HG03066 (cell line): ENCODE results near the gene DAPK2.

Source experiments
- ATAC-seq: cut with Tn5 transposase; IDR thresholded peaks from one replicate; pipeline ENCODE4 v1.9.1; 2021; ENCODE audit warnings: low read depth; ENCODE audit not compliant: unreplicated experiment

The DAPK2 gene

DNA sequence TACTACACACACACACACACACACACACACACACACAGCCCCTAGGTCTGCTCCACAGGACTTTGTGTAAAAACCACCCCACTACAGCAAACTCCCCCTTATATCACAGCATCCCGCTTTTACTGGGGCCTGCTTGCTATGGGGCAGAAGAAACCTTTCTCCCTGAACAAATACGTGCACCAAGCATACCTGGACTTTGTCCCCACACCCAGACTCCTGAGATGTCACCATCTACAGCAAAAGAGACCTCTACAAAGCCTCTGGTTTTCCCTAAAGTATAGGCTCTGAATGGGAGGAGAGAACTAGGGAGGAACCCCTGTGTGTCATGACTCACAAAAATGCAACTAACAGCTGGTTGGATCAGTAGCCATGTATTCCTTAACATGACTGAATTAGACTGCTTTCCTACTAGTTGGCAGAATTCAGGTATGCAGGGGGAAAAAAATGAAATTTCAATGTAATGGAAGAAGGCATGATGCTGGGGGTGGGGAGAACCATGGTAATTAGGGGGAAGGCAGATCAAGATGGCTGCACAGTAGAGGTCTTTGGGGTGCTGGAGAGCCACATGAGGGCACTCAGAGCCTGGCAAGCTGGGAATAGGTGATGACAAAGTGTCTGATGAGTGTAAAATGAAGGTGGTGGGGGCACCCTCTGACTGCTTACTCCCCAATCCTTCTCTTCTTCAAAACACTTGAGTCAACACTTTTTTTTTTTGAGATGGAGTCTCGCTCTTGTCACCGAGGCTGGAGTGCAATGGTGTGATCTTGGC lies 45.9 kb downstream of the DAPK2 start:
- no peak for ATAC-seq

DNA sequence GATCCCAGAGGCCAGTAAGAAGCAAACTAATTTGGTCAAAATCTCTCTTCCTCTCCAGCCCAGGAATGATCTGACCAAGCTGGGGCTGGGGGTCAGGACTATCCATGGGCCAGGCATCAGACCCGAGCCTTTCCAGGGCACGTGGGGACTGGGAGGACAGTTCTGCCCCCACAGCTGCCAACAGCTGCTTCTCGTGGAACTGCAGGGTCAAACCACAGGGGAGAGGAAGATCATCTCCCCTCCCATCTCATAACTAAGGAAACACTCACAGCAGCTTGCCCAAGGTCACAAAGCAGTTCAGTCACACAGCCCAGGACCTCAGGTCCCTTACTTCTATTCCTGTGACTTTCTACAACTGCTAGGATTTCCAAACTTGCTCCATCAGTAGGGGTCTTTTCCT lies 47.1 kb downstream of the DAPK2 start:
- ATAC-seq, result no peak

DNA sequence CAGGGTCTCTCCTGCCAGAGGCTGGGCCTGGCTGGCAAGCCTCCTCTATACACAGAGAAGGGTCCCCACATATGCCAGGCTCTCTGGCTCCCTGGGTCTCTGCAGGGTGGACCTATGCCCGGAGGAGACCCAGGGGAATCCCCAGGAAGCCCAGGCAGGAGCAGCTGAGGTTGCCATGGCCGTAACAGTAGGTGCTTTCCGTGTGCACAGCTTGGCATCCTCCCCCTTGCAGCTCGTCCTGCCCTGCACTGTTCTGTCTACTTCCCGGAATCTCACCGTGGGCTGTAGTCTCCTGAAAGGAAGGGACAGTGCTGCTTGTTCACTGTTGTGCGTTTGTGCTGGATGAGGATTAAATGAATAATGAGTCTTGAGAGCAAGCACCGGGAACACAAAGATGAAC lies 47.8 kb downstream of the DAPK2 start:
- ATAC-seq, result no peak

- ATAC-seq, result no peak
These were observed 48.4 kb downstream of the DAPK2 start for GRCh38 chr15:63997715-63998442.

DNA sequence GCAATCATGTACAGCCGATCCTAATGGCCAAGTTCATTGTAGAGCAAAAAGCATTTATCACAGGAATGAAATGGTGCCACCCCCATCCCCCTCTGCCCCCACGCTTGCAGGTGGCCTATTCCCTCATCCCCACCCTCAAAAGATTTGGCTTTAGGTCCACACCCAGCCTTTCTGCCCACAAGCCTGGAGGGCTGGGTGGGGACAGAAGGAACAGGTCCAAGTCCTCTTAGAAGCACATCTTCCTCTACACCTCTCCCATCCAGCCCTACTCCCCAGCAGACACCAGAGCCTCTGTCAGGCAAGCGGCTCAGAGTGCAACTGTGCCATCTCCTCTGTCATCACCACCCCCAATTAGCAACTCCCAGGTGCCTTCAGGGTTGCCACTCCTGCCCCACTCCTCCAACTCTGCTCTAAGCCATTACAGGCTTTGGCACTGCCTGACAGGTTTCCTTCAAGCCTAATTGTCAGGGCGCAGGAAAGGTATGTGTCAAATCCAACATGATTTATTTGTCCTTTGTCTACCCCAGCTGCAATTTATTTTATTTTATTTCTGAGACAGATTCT lies 49.4 kb downstream of the DAPK2 start:
- no peak for ATAC-seq

DNA sequence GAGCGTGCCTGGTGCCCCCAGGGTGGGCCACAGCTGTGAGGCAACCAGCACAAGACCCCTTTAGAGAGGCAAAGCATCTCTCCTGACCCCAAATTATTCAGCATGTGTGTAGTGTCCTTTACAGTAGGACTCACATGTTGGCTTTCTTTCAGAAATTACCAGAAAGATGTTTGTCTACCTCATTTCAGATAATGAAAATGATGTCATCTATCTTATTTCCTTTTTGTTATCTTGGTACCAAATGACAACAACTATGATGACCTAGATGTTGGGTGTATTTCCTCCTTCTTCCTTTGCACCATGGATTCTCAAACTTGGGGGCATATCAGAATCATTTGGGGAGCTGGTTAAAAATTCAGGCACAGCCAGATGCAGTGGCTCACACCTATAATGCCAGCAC lies 50.5 kb downstream of the DAPK2 start:
- no peak for ATAC-seq

GRCh38 chr15:63994073-63994600 lies 52.1 kb downstream of the DAPK2 start:
- ATAC-seq, result no peak

- no peak for ATAC-seq
These were observed 54.0 kb downstream of the DAPK2 start for GRCh38 chr15:63992300-63992699.

DNA sequence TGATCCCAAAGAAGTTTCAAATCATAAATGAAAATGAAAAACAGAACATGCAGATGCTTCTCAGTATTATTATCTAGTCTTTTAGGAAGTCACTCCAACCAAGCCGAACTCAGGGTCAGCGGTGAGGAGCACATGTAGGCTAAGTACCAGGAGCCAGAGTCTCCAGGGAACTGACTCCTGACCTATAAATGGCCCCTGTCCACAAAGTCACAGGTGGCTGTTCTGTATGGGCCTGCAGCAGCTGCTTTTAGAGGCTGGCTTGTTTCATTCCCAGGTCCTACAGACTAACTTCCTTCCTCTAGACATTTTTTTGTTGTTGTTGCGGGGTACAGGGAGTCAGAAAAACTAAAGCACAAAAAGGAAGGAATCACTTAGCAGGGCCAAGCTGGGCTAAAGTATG lies 54.6 kb downstream of the DAPK2 start:
- no peak for ATAC-seq

- no peak for ATAC-seq
These were observed 55.8 kb downstream of the DAPK2 start for GRCh38 chr15:63990454-63990853.

GRCh38 chr15:63987796-63988378 lies 58.4 kb downstream of the DAPK2 start:
- ATAC-seq, result no peak

GRCh38 chr15:63986751-63987341 lies 59.4 kb downstream of the DAPK2 start:
- peak; percentile 81 for ATAC-seq

DNA sequence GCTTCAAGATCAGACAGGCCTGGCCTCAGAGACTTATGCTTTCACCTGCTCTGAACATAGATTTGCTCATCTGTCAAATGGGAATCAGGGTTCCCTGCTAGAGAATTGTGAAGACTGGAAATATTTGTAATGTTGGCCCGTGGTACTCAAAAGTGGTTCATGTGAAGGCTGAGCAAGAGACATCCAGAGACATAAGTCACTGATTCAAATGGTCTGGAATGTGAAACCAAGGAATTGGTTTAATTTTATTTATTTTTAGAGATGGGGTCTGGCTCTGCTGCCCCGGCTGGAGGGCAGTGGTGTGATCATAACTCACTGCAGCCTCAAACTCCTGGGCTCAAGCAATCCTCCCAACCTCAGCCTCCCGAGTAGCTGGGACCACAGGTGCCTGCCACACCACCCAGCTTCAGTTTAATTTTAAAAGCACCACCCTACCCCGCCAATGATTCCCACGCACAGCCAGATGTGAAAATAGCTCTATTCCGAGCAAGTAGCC lies 60.1 kb downstream of the DAPK2 start:
- peak; percentile 18 for ATAC-seq

GRCh38 chr15:63985221-63986184 lies 60.8 kb downstream of the DAPK2 start:
- no peak for ATAC-seq

GRCh38 chr15:63984331-63984730 lies 62.0 kb downstream of the DAPK2 start:
- no peak for ATAC-seq

- ATAC-seq, result no peak
These were observed 63.1 kb downstream of the DAPK2 start for GRCh38 chr15:63983061-63983711.

DNA sequence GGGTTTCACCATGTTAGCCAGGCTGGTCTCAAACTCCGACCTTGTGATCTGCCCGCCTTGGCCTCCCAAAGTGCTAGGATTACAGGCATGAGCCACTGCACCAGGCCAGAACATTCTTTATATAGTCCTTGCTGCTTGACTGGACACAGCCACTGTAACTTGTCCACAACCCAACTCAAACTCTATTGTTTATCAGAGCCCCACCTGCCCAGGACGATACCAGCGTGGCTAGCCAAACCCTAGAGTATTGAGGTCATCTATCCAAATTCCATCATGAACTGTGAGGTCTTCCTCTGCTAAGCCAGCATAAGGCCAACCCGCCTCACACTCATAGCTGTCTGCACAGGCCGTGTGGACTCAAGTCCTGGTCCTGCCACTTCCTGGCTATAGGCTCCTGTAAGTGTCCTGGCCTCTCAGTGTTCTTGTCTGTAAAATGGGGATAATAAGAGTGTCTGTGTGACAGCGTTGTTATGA lies 63.9 kb downstream of the DAPK2 start:
- ATAC-seq, result no peak

GRCh38 chr15:63981596-63982320 lies 64.5 kb downstream of the DAPK2 start:
- no peak for ATAC-seq
